Non-pigmented ciliary epithelial cell (primary cell): Measurements from ENCODE around the gene SPTAN1.
"Not testable (repeated sequence)": the region's sequence is repeated elsewhere in the genome, so short reads cannot be mapped to it uniquely, and the experiment has no call there.

ENCODE experiments used
- DNase-seq: peaks from one replicate; pipeline ENCODE4 v3.0.0-alpha.2; 2010; ENCODE audit warnings: low read depth

Gene SPTAN1

DNA sequence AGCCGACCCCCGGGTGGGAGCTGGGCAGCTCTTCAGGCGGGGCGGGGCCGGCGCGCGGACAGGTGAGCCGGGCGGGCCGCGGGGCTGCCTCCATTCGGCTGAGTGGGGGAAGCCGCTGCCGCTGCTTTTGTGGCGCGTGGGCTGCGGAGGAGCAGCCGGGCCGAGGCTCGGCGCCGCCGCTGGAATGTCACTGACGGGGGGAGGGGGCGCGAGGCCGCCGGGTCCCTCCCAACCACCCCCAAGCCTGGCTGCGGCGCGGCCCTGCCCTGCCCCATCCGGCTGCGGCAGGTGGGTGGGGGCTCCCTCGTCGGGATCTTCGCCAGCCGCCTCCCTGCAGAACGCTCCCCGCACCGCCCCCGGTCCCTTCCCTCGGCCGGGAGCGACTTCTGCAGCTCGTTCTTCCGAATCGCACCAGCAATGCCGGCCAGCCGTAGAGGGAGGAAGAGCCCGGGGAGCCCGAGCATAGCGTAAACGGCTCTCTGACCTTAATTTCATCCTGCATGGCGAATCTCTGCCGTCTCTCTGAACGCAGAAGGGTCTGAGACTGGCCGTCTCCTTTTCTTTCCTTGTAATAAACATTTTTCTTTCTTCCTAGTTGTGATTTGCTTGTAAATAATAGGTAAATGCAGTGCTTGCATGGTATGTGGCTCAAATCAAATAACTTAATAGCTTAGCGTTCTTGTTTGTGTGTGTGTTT, 505 bp downstream of the SPTAN1 start:
- no peak for DNase-seq

- no peak for DNase-seq
Measured at GRCh38 chr9:128553728-128554127, 1.3 kb downstream of the SPTAN1 start.

GRCh38 chr9:128554155-128554862, 1.9 kb downstream of the SPTAN1 start:
- DNase-seq = peak; percentile 89

DNA sequence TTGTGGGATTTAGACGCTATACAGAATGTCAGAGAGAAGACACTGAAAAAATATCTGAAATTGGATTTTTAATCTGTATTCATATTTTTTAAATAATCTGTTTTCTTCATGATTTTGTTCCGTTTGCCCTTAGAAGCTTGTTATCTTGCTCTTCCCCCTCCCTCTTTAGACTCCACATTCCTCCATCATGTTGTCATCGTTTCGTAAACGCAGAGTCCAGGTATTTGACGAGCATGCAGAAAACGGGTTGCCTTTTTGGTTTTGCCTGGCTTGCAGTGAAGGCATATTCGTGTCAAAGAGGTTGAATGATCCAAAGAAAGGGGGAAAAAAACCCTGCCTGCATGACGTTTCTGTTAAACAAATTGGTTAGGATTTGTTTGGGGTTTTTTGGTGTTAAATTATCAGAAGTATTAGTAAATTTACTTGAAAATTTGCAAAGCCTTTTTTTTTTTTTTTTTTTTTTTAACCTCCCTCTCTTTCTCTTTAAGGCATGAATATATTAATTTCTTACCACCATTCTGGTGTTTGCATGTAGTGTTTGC, 2.9 kb downstream of the SPTAN1 start:
- DNase-seq = no peak

GRCh38 chr9:128556276-128556675, 3.9 kb downstream of the SPTAN1 start:
- no peak for DNase-seq

- DNase-seq = no peak
Measured at GRCh38 chr9:128556926-128557634, 4.7 kb downstream of the SPTAN1 start.

DNA sequence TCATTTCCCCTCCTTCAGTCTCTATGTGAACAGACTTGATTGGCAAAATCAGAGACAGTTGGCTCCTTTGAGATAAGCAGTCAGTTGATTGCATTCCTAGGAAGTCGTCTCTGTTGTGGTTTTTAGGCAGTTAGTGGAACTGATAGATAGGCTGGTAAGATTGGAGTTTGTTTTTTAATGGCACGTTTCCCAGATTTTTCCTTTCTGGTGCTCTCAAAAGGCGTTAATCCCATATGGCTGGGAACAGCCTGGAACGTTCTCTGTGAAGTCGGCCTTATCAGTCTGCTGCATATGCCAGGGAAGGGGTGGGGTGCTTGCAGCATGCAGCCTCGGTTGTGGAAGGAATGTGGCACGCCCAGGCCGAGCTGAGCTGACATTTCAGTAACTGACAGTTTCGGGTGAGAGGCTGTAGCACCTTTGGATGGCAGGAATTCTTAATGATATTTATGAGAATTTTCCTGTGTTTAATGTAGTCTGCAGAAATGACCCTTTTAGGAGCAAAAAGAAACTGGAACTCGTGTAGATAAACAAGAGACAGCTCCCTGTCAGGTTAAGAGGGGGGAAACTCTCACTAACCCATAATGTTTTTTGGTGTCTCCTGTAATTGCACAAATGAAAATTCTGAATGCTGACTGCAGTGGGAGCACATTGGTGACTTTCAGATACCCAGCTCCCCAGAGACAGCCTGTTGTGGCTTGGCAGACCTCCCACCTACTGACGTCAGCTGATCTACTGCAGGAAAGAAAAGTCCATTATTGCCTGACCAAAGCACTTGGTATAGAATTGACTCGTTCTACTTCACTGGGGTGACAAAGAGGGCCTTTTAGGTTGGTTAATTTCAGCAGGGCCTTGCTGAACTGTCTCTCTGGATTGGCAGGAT, 6.3 kb downstream of the SPTAN1 start:
- peak; percentile 76 for DNase-seq

DNA sequence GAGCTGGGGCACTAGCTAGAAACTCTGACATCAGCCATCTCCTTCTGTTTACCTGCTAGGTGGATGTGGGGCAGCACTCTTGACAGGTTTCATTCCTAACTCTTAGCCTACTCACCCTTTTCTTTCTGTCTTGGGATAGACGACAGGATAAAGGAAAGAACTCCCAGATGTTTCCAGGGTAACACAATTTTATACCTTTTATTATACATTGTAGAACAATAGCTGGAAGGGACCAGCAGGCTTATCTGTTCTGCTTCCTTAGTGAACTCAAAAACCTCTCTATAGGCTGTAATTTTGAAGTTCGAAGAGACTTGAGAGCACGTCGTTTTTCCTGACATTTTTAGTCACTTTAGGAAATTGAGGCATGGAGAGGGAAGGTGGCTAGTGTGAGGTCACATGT, 13.2 kb downstream of the SPTAN1 start:
- no peak for DNase-seq

- no peak for DNase-seq
Measured at GRCh38 chr9:128568470-128569078, 16.2 kb downstream of the SPTAN1 start.

- DNase-seq = no peak
Measured at GRCh38 chr9:128575469-128575868, 23.1 kb downstream of the SPTAN1 start.

DNA sequence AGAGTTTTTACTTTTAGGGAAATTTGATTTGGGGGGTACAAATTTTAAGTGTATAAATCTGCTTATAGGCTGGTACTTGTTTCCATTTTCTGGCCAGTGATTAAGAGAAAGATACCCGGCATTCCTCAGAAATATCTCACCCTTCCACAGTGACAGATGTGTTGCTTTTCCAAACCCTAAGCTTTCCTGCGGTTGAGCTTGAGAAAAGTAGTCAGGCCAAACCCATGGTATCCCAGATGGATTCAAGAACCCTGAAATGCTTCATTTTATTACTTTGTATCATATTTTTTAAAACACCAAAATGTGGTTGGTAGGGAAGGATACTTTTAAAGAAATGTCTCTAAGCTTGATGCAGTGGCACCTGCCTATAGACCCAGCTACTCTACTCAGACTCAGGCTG, 23.5 kb downstream of the SPTAN1 start:
- DNase-seq = no peak

GRCh38 chr9:128577206-128577605, 24.8 kb downstream of the SPTAN1 start:
- DNase-seq = no peak

GRCh38 chr9:128579194-128579593, 26.8 kb downstream of the SPTAN1 start:
- DNase-seq = no peak

GRCh38 chr9:128580731-128581130, 28.3 kb downstream of the SPTAN1 start:
- no peak for DNase-seq

DNA sequence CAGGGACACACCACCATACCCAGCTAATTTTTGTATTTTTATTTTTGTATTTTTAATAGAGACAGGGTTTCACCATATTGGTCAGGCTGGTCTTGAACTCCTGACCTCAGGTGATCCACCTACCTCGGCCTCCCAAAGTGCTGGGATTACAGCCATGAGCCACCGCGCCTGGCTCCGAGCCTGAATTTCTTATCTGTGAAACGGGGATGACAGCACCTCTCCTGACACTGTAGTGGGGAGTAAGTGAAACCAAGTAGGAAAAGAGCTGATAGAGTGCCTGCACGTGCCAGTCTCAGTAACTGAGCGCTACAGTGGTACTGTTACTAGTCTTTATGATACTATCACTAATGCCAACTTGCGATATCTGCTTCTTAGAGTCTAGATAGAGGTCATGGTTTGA, 32.8 kb downstream of the SPTAN1 start:
- DNase-seq = not testable (repeated sequence)

DNA sequence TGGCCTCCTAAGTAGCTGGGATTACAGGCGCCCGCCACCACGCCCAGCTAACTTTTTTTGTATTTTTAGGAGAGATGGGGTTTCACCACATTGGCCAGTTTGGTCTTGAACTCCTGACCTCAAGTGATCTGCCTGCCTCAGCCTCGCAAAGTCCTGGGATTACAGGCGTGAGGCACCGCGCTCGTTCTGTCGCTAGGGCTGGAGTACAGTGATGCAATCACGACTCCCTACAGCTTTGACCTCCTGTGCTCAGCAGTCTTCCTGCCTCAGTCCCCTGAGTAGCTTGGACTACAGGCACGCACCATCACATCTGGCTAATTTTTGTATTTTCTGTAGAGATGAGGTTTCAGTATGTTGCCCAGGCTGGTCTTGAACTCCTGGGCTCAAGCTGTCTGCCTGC, 34.5 kb downstream of the SPTAN1 start:
- not testable (repeated sequence) for DNase-seq

- no peak for DNase-seq
Measured at GRCh38 chr9:128587453-128587852, 35.1 kb downstream of the SPTAN1 start.

DNA sequence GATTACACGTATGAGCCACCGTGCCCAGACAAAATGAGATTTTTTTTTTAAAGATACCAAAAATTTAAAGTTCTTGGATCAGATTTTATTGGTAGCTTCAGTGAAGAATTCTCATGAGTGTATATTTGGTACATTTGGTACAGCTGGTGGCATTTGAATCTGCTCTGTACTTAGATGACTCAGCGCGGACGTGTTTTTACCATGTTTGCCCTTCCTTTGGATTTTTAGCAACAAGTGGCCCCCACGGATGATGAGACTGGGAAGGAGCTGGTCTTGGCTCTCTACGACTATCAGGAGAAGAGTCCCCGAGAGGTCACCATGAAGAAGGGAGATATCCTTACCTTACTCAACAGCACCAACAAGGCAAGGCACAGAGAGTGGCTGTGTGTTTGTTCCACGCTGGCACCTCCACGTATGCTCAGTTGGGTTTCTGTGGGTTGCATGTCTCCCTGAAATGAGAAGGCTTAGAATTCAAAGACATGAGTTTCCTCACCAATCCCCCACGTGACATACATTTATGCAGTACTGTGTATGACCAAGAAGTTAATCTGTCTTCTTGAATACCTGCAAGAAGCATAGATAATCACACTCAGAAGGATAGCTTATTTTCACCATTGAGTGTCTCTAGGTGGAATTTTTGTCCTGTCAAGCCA, 36.3 kb downstream of the SPTAN1 start:
- DNase-seq = no peak

DNA sequence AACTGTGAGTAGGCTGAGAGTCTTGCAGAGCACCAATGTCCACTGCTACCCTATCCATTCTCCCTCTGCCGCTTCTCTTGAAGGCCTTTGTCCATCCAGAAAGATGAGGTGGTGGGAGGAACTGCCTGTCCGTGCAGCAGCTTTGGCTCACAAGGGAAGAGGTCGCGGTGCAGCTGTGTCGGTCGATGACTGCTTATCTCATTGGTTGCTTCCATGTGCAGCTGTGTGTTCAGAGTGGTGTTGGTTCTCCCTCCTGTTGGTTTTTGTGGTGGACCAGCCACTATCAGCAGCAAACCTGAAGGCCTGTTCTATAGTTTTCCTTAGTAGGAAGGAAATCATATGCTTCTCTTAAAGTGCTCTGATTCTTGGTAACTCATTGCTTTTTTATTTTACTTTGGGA, 40.7 kb downstream of the SPTAN1 start:
- no peak for DNase-seq

DNA sequence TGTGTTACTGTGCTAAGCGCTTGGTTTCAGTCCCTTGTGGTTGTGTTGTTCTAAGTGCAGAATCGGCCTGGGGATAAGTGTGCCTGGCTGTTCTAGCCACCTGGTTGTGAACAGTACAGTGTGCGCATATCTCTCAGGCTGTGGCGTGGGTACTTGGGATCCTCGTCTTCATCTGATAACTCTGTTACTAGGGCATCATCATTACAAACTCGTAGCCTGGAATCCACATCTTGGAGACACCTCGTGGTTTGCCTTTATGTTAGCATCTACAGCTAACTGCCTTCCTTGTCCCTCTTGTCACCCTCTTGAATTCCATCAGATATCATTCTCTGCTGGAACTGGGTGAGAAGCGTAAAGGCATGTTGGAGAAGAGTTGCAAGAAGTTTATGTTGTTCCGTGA, 41.5 kb downstream of the SPTAN1 start:
- no peak for DNase-seq

DNA sequence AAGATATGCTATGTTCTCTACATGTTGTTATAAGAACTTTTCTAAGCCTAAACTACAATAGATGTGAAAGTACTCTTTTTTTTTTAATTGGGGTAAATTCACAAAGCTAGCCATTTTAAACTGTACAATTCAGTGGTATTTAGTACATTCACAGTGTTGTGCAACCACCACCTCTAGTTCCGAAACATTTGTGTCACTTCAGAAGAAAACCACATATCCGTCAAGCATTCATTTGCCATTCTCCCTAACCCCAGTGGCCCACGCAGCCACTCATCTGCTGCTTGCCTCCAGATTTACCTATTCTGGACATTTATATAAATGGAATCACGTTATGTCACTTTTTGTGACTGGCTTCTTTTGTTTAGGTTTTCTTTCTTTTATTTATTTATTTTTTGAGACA, 43.1 kb downstream of the SPTAN1 start:
- no peak for DNase-seq
